HepG2 (cell line): ENCODE measurements around the gene ARVCF. TPM values are rescaled to one million over a fixed set of nuclear protein-coding genes. Genes with fewer than 3 reads are reported as not detected.
A peak's percentile ranks its signal among the peaks of the same experiment; 100 is the strongest.

ENCODE experiments used
- ADNP ChIP-seq: sonication (generic); formaldehyde crosslinking; IDR thresholded peaks from 2 replicates; pipeline ENCODE4 v1.4.0; 2020; ENCODE audit warnings: missing genetic modification reagents
- ATF7 ChIP-seq, 2 experiments: fragments of 450-650 bp in 1 of 2; sonication (generic) in 1 of 2; formaldehyde crosslinking in 1 of 2; IDR thresholded peaks; 2 replicates each; pipeline versions ENCODE4 v1.4.0 to v1.6.1; 2016 to 2020; ENCODE audit warnings: antibody characterized with exemption in 1 of 2, mild to moderate bottlenecking in 1 of 2, missing genetic modification reagents in 1 of 2
- DNMT1 ChIP-seq: sonication (generic); formaldehyde crosslinking; IDR thresholded peaks from 2 replicates; pipeline ENCODE4 v1.5.1; 2020; ENCODE audit warnings: mild to moderate bottlenecking, missing genetic modification reagents
- ELF1 ChIP-seq: sonication (generic); formaldehyde crosslinking; IDR thresholded peaks from 2 replicates; pipeline ENCODE4 v1.4.0; 2020; ENCODE audit warnings: missing genetic modification reagents
- GATA4 ChIP-seq: sonication (generic); IDR thresholded peaks from 2 replicates; pipeline ENCODE4 v1.6.1; 2016; ENCODE audit warnings: antibody characterized with exemption, low read depth, borderline replicate concordance
- GATAD2A ChIP-seq: IDR thresholded peaks from 2 replicates; pipeline ENCODE4 v1.6.1; 2016
- GLI4 ChIP-seq: sonication (generic); formaldehyde crosslinking; IDR thresholded peaks from 2 replicates; pipeline ENCODE4 v1.5.1; 2020; ENCODE audit warnings: missing genetic modification reagents, mild to moderate bottlenecking, moderate library complexity, borderline replicate concordance
- HMGA1 ChIP-seq: sonication (generic); formaldehyde crosslinking; conservative IDR thresholded peaks from 2 replicates; pipeline ENCODE4 v1.4.0; 2020; ENCODE audit warnings: missing genetic modification reagents
- HNF4G ChIP-seq, 2 experiments: sonication (generic) in 1 of 2; formaldehyde crosslinking in 1 of 2; IDR thresholded peaks; 2 replicates each; pipeline versions ENCODE4 v1.4.0 to v1.6.1; 2011 to 2020; ENCODE audit warnings: borderline replicate concordance in 2 of 2, low read depth in 2 of 2, mild to moderate bottlenecking in 2 of 2, low read length in 1 of 2, missing genetic modification reagents in 1 of 2, moderate library complexity in 1 of 2
- HOXA7 ChIP-seq: sonication (generic); formaldehyde crosslinking; IDR thresholded peaks from 2 replicates; pipeline ENCODE4 v1.8.1; 2022; ENCODE audit warnings: mild to moderate bottlenecking, missing genetic modification reagents, moderate library complexity
- KAT7 ChIP-seq: IDR thresholded peaks from 2 replicates; pipeline ENCODE4 v1.6.1; 2018; ENCODE audit warnings: borderline replicate concordance, missing compliant biosample characterization
- MTA3 ChIP-seq: sonication (generic); formaldehyde crosslinking; IDR thresholded peaks from 2 replicates; pipeline ENCODE4 v1.4.0; 2020; ENCODE audit warnings: missing genetic modification reagents
- NFIC ChIP-seq: IDR thresholded peaks from 2 replicates; pipeline ENCODE4 v1.6.1; 2012; ENCODE audit warnings: mild to moderate bottlenecking, low read length, inconsistent platforms
- NFKB2 ChIP-seq: sonication (generic); formaldehyde crosslinking; IDR thresholded peaks from 2 replicates; pipeline ENCODE4 v1.4.0; 2020; ENCODE audit warnings: missing genetic modification reagents, borderline replicate concordance
- NFYC ChIP-seq: IDR thresholded peaks from 2 replicates; pipeline ENCODE4 v1.6.1; 2016; ENCODE audit warnings: missing genetic modification reagents, missing compliant biosample characterization
- PRDM4 ChIP-seq: sonication (generic); formaldehyde crosslinking; IDR thresholded peaks from 2 replicates; pipeline ENCODE4 v1.9.0; 2021; ENCODE audit warnings: missing genetic modification reagents, borderline replicate concordance
- RCOR2 ChIP-seq: IDR thresholded peaks from 2 replicates; pipeline ENCODE4 v1.6.1; 2016; ENCODE audit warnings: missing biosample characterization, missing genetic modification reagents
- RFXAP ChIP-seq: sonication (generic); formaldehyde crosslinking; IDR thresholded peaks from 2 replicates; pipeline ENCODE4 v1.4.0; 2020; ENCODE audit warnings: missing genetic modification reagents, borderline replicate concordance
- SKI ChIP-seq: fragments of 450-650 bp; IDR thresholded peaks from one replicate; pipeline ENCODE4 v1.6.1; 2018; ENCODE audit warnings: mild to moderate bottlenecking; ENCODE audit not compliant: partially characterized antibody
- YY1 ChIP-seq: IDR thresholded peaks from 2 replicates; pipeline ENCODE4 v1.6.1; 2011; ENCODE audit warnings: low read length, low read depth, moderate library complexity, mild to moderate bottlenecking; ENCODE audit not compliant: insufficient read depth, insufficient replicate concordance
- ZBTB21 ChIP-seq: sonication (generic); formaldehyde crosslinking; IDR thresholded peaks from 2 replicates; pipeline ENCODE4 v1.4.0; 2020; ENCODE audit warnings: missing genetic modification reagents
- ZNF253 ChIP-seq: sonication (generic); formaldehyde crosslinking; IDR thresholded peaks from 2 replicates; pipeline ENCODE4 v1.8.0; 2022; ENCODE audit warnings: mild to moderate bottlenecking, missing genetic modification reagents, borderline replicate concordance
- ZNF3 ChIP-seq: IDR thresholded peaks from 2 replicates; pipeline ENCODE4 v1.7.0; 2017; ENCODE audit warnings: inconsistent platforms
- ZNF460 ChIP-seq: sonication (generic); formaldehyde crosslinking; IDR thresholded peaks from 2 replicates; pipeline ENCODE4 v1.5.1; 2020; ENCODE audit warnings: missing genetic modification reagents, mild to moderate bottlenecking, borderline replicate concordance
- ZNF543 ChIP-seq: sonication (generic); formaldehyde crosslinking; IDR thresholded peaks from 2 replicates; pipeline ENCODE4 v1.4.0; 2020; ENCODE audit warnings: mild to moderate bottlenecking, missing genetic modification reagents
- ZNF558 ChIP-seq: sonication (generic); formaldehyde crosslinking; IDR thresholded peaks from 2 replicates; pipeline ENCODE4 v1.9.0; 2022; ENCODE audit warnings: mild to moderate bottlenecking, missing genetic modification reagents, borderline replicate concordance
- ZNF567 ChIP-seq: sonication (generic); formaldehyde crosslinking; IDR thresholded peaks from 2 replicates; pipeline ENCODE4 v1.8.1; 2023; ENCODE audit warnings: mild to moderate bottlenecking, missing genetic modification reagents, borderline replicate concordance
- polyA plus RNA-seq, 8 experiments: library from polyadenylated mRNA; depleted of rRNA in 3 of 8; stranded (reverse) in 7 of 8; unstranded in 1 of 8; fragments of >200 nt; fragmentation: Illumina TruSeq in 4 of 8; extraction: Trizol in 4 of 8; gene quantifications; 2 replicates each; pipeline versions ENCODE4 v1.2.1 to v1.2.3, GENCODE V29; 2011 to 2016; ENCODE audit warnings: low read depth in 4 of 8, missing spikeins in 1 of 8, mixed read lengths in 1 of 8; ENCODE audit not compliant: insufficient read depth in 1 of 8
- total RNA-seq, 5 experiments: library from RNA; depleted of rRNA; stranded (reverse); fragments of >200 nt; fragmentation: Illumina TruSeq; extraction: Trizol; gene quantifications; 2 replicates each; pipeline ENCODE4 v1.2.3, GENCODE V29; 2016; ENCODE audit warnings: low read depth in 1 of 5
- TF ChIP-seq, protein P1 (sequence below): sonication (generic); formaldehyde crosslinking; IDR thresholded peaks from 2 replicates; pipeline ENCODE4 v1.8.1; 2023; ENCODE audit warnings: mild to moderate bottlenecking, inconsistent platforms, moderate library complexity, missing genetic modification reagents, borderline replicate concordance

ARVCF gene
- total and polyA plus RNA-seq, 2 of the 13 experiments (the other 11 are each of a cell fraction or from before 2014, with no cell fraction given): 16.4 to 17.7 TPM

DNA sequence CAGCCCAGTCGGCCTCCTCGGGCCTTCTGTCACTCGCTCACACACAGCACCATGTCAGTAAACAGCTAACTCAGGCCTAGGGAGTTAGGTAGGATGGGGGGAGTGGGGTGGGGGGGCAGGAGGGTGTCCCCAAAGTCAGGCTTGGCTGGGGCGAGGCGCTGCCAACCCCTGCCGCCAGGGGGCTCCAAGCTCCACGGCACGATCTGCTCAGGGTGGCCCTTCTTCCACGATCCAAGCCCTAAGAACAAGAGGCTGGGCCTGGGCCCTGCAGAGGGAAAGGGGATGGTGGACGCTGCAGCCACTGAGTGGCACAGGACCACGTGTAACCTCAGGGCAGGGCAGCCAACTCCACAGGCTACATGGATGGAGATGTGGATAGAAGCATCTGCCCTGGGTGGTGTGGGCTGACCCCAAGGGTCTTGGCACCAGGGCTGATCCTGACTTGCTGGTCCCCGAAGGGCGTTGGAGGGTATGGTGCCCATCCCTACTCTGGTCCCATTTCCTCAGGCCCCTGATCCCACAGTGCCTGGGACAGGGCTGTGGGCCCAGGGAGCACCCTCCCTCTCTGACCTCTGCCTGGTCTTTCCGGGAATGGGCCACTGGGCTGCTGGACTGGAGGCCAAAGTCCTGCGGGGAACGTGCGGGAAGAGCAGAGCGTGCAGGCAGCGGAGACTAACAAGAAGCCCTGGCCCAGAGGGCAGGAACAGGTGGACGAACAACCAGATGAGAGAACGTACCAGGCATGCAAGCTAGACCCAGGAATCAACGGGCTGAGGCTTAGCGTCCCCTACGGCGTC, 45.9 kb downstream of the ARVCF start (continued):
- TF ChIP-seq ZNF543 (CRISPR knock-in tag): no peak
- TF ChIP-seq HNF4G (IDR thresholded peaks at IDR 0.05; ENCODE audit: borderline replicate concordance, low read depth, low read length): peak; percentile 91
- TF ChIP-seq HNF4G (CRISPR knock-in tag; IDR thresholded peaks at IDR 0.05; ENCODE audit: borderline replicate concordance, low read depth): peak; percentile 99
- TF ChIP-seq KAT7: no peak
- TF ChIP-seq ELF1: peak; percentile 70
- TF ChIP-seq, protein P1, sequence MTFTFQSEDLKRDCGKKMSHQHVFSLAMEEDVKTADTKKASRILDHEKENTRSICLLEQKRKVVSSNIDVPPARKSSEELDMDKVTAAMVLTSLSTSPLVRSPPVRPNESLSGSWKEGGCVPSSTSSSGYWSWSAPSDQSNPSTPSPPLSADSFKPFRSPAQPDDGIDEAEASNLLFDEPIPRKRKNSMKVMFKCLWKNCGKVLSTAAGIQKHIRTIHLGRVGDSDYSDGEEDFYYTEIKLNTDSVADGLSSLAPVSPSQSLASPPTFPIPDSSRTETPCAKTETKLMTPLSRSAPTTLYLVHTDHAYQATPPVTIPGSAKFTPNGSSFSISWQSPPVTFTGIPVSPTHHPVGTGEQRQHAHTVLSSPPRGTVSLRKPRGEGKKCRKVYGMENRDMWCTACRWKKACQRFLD (CRISPR knock-in tag): 0 out of 2 replicates have a peak, but pooled peaks have one; percentile 8
- TF ChIP-seq ZNF460 (CRISPR knock-in tag): no peak
- TF ChIP-seq ZNF3 (CRISPR knock-in tag): no peak
- no peak for TF ChIP-seq RFXAP (CRISPR knock-in tag)
- peak; percentile 55; the same call in 1 of the 2 replicates for TF ChIP-seq NFKB2 (CRISPR knock-in tag)
- TF ChIP-seq ATF7 (IDR thresholded peaks at IDR 0.05): no peak
- no peak for TF ChIP-seq ATF7 (CRISPR knock-in tag; IDR thresholded peaks at IDR 0.05)
- no peak for TF ChIP-seq ZNF558 (CRISPR knock-in tag)
- TF ChIP-seq ADNP (CRISPR knock-in tag): no peak
- no peak for TF ChIP-seq ZNF253 (CRISPR knock-in tag)
- no peak for TF ChIP-seq PRDM4 (CRISPR knock-in tag)
- no peak for TF ChIP-seq GATA4
- TF ChIP-seq HOXA7: no peak
- TF ChIP-seq NFIC: no peak
- peak; percentile 5; the same call in 1 of the 2 replicates for TF ChIP-seq NFYC (CRISPR knock-in tag)
- TF ChIP-seq MTA3 (CRISPR knock-in tag): no peak
- TF ChIP-seq RCOR2 (CRISPR knock-in tag): peak; percentile 49; the same call in 1 of the 2 replicates
- peak; percentile 89 for TF ChIP-seq GATAD2A (CRISPR knock-in tag)
- no peak for TF ChIP-seq HMGA1
- peak; percentile 41; the same call in 1 of the 2 replicates for TF ChIP-seq DNMT1
- TF ChIP-seq YY1: no peak
- TF ChIP-seq GLI4 (CRISPR knock-in tag): no peak
- no peak for TF ChIP-seq SKI
- TF ChIP-seq ZNF567 (CRISPR knock-in tag): peak; percentile 96
- TF ChIP-seq ZBTB21 (CRISPR knock-in tag): no peak; the same call in 1 of the 2 replicates
